NCI-H187 treated with DMSO at 0.1 percent for 48 hours (cell line): ENCODE results near the gene SPTBN4.
"Not testable (repeated sequence)": the region's sequence is repeated elsewhere in the genome, so short reads cannot be mapped to it uniquely, and the experiment has no call there.

Experiments
- DNase-seq: peaks from one replicate; lab custom pipeline; 2025; lab: John Stamatoyannopoulos, UW

SPTBN4 gene

GRCh38 chr19:40507892-40508291 lies 41.1 kb downstream of the SPTBN4 start:
- no peak for DNase-seq

GRCh38 chr19:40508739-40509260 lies 42.0 kb downstream of the SPTBN4 start:
- no peak for DNase-seq

GRCh38 chr19:40510526-40511115 lies 43.8 kb downstream of the SPTBN4 start:
- no peak for DNase-seq

- no peak for DNase-seq
These were observed 44.7 kb downstream of the SPTBN4 start for GRCh38 chr19:40511487-40511886.

GRCh38 chr19:40512110-40512472 lies 45.3 kb downstream of the SPTBN4 start:
- no peak for DNase-seq

GRCh38 chr19:40512473-40513344 lies 45.9 kb downstream of the SPTBN4 start:
- DNase-seq = no peak

GRCh38 chr19:40513345-40513678 lies 46.5 kb downstream of the SPTBN4 start:
- DNase-seq = no peak

- DNase-seq = no peak
These were observed 47.0 kb downstream of the SPTBN4 start for GRCh38 chr19:40513741-40514315.

GRCh38 chr19:40517248-40517647 lies 50.4 kb downstream of the SPTBN4 start:
- no peak for DNase-seq

GRCh38 chr19:40519352-40520322 lies 52.8 kb downstream of the SPTBN4 start:
- DNase-seq = no peak

GRCh38 chr19:40521276-40521675 lies 54.5 kb downstream of the SPTBN4 start:
- no peak for DNase-seq

- not testable (repeated sequence) for DNase-seq
These were observed 55.1 kb downstream of the SPTBN4 start for GRCh38 chr19:40521900-40522299.

- no peak for DNase-seq
These were observed 56.7 kb downstream of the SPTBN4 start for GRCh38 chr19:40523322-40524047.

GRCh38 chr19:40524133-40524549 lies 57.3 kb downstream of the SPTBN4 start:
- DNase-seq = no peak

GRCh38 chr19:40524655-40525054 lies 57.9 kb downstream of the SPTBN4 start:
- DNase-seq = no peak

GRCh38 chr19:40525234-40526051 lies 58.6 kb downstream of the SPTBN4 start:
- no peak for DNase-seq

GRCh38 chr19:40528078-40528477 lies 61.3 kb downstream of the SPTBN4 start:
- no peak for DNase-seq

GRCh38 chr19:40528533-40529092 lies 61.8 kb downstream of the SPTBN4 start:
- no peak for DNase-seq

- peak; percentile 53 for DNase-seq
These were observed 62.5 kb downstream of the SPTBN4 start for GRCh38 chr19:40529093-40529954.
